GM19239 (cell line): ENCODE results near the gene NBEA.

Source experiments
- DNase-seq: peaks from one replicate; pipeline ENCODE4 v3.0.0; 2011; ENCODE audit warnings: low spot score; ENCODE audit not compliant: insufficient read length
- FAIRE-seq: peaks from 2 replicates; lab custom pipeline; 2011; peaks lifted over from hg19 to GRCh38; lab: Jason Lieb, UNC

NBEA gene

DNA sequence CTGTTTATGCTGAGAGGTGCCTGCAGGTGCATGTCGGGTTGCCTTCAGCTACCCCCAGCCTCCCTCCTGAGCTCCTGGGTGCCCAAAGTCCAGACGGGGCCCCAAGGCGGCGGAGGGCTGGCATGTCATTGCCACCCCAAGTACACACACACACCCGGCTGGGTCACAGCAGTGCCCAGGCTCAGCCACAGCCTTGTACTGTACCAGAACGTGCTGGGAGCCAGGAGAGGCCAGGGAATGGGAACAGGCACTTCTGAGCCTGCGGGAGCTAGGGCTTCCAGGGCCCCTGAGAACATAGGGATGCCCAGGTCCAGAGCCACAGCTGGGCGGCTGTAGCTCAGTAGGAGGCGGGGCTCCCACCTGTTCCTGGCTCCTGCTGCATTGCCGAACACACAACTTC, 585.4 kb downstream of the NBEA start:
- FAIRE-seq (no peak), DNase-seq (no peak)

DNA sequence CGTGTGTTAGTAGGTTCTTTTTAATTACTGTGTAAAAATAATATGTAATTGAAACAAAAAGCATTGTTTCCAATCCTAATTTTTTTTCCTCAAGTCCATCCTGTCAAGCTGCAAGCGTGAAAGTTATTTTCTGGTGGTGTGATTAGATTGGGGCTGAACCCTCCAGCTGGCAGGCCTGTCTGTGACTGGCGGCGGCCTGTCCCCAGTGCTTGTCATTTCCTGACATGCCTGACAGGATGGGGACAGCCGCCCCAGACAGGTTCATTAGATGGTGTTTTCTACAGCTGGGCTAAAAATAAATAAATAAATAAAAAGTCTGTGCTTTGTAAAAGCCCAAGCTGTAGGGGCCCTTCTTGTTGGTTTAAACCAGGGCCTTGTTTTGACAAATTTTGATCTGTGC, 588.1 kb downstream of the NBEA start:
- no peak for DNase-seq
- no peak for FAIRE-seq

DNA sequence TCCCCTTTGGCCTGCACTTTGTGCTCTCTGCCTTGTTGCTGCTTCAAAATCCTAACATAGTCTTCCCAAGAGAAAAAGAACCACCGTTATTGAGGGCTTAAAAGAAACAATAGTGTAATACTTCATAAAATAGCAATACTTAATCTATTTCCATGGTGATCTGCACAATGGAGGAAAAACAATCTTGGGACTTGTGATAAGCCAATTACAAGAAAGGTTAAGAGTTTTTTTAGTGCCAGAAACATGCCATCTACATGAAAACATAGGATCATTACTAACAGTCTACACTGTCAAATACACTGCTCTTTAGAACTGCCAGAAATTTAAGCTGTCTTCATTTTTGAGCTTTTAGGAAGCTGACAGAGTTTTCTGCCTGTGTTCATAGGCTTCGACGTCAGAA, 588.5 kb downstream of the NBEA start:
- FAIRE-seq (no peak), DNase-seq (no peak)

DNA sequence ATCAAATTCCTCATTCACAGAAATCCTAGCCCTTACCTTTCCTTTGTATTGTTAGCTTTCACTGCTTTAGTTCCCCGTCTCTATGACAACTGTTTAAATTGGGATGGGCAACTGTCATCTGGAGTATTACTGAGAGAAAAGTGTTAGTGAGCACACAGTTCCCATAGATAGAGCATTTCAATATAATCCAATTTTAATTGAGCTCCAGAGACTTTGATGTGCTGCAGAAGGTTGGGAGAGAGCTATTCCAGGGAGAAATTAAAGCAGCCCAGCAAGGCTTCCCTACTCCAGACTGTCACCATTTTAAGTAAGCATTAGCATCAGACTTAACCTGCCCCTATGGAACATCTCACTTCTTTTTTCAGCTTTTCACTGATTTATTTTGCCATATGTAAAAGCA, 589.5 kb downstream of the NBEA start:
- FAIRE-seq, result no peak
- DNase-seq, result no peak

- no peak for DNase-seq
- no peak for FAIRE-seq
Observed at GRCh38 chr13:35534343-35534742, 592.3 kb downstream of the NBEA start.

DNA sequence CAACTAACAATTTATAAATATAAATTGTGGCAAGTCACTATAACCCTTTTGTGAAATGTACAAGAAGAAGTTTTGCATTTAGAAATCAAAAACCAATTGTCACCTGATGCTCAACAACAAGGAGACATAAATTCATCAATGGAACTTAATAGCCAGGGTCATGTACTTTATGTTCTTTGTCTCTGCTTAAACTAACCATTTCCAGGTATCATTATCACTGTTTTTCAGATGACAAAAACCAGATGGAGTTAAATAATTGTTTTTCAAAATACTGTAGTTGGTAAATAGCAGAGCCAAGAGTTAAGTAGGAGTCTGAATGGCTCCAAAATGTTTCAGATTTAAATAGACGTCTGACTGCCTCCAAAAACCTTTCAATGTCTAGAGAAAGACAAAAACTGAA, 606.7 kb downstream of the NBEA start:
- FAIRE-seq, result no peak

GRCh38 chr13:35549481-35549880, 607.4 kb downstream of the NBEA start:
- DNase-seq (no peak), FAIRE-seq (no peak)

More for the DNA sequence above, 606.7 kb downstream of the NBEA start:
- no peak for DNase-seq

DNA sequence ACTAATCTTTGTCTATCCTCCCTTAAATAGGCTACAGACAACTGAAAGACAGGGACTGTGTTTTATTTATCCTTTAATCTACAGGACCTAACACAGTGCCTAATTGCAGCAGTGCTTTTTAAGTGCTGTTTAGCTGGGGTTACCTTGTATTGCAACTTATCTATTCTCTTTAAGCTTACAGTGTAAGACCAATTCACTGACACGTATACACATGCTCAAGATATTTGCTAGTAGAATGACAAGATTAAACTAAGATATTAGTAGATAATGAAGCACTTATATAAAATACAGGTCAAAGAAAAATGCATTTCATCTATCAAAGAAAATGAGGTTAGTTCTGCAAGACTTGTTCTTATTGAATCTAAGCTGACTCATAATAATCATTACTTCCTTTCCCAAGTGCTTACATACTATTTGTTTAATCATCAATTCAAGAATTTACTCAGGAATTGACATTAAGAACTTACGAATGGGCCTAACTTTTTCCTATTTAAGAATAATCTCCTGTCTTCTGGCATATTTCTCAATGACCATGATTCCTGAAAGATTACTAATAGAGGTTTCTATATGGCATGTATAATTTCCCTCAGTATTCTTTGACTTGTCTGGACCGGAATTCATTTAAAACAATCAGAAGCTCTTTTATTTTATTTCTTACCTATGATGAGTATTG, 610.2 kb downstream of the NBEA start:
- FAIRE-seq (no peak), DNase-seq (no peak)

DNA sequence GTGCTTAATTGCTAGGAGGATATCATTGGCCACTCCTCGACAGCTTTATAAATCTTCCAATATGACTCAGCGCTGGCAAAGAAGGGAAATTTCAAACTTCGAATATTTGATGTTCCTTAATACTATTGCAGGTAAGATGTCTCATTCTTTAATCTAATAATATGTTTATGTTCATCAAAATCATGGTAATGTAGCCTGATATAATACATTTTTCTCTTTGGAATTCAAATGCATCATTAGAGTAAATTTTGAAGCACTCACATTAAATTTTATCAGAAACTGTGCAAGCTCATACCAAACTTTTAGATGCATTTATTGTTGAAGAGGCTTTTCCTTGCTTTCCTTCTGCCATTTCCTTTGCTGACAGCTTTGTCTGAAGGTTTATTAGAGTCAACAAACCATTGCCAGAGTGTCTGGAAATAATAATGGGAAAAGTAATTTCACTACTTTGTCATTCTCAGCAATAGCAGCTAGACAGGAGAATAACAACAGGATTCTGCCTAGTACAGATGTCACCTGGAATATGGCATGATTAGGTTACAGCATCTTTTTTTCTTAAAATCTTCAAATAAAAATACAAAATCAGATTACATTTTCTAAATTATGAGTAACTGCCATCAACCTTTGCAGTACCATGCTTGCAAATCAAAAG, 613.0 kb downstream of the NBEA start:
- DNase-seq, result no peak
- FAIRE-seq, result no peak

GRCh38 chr13:35557475-35557874, 615.4 kb downstream of the NBEA start:
- no peak for DNase-seq
- FAIRE-seq, result no peak

DNA sequence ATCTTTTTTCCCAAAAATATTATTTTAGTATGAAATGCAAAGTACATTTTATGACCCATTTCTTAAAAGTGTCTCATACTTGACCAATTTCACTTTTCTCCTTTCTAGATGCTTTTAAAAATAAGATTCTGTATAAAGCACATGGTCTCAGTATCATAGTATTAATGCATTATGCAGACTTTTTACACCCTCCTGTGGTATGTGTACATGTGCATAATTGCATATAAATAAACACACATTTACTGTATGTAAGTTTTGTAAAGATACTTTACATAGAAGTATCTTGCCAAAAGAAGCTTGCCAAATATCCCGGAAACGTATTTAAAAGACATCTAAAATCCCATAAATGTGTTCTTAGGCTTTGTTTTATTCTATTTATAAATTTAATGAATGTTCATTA, 619.5 kb downstream of the NBEA start:
- no peak for FAIRE-seq
- no peak for DNase-seq

DNA sequence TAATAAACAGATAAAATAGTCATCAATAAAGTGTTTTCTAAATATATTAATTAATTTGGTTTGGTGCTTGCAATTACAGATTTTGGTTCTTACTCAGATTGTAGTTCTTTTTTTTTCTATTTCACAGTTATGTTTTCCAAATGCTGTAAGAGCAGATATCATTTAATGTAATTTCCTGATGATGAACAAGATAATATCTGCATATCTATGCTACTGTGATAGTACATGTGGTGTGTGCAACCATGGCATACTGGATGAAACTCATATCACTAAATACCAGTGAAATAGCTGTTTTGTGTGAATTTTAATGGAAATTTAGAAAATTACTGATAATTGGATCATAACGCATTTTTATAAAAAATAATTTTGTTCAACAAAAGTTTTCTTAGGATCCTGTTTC, 623.2 kb downstream of the NBEA start:
- no peak for DNase-seq
- no peak for FAIRE-seq

GRCh38 chr13:35566340-35566739, 624.3 kb downstream of the NBEA start:
- no peak for DNase-seq
- FAIRE-seq, result no peak

DNA sequence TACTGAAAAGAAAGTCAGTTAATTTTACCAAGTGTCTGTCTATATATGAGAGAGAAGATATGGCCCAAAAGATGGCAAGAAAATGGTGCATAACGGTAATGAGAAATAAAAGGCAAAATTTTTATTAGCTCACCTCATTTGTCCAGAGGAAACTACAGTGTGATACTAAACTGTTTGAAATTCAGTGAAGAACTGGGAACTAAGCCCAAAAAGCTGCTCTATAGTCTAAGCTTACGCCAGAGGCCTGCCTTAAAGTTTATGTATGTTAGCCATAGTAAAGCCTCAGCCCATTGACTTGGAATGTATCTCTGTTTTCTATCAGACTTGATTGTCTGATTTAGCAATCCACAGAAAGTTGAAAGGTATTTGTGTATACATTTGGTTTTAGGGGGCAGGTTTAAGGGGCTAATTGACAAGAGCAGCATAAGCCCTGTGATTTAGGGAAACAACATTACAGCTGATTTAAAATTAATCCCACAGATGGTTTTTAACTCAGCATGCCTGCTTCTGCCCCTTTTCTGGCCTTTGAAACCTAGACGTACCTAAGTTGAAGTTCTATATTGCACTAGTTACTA, 625.4 kb downstream of the NBEA start:
- DNase-seq (no peak), FAIRE-seq (no peak)

- DNase-seq (no peak), FAIRE-seq (no peak)
Observed at GRCh38 chr13:35573639-35574038, 631.6 kb downstream of the NBEA start.

- no peak for DNase-seq
- no peak for FAIRE-seq
Observed at GRCh38 chr13:35592457-35592856, 650.4 kb downstream of the NBEA start.

DNA sequence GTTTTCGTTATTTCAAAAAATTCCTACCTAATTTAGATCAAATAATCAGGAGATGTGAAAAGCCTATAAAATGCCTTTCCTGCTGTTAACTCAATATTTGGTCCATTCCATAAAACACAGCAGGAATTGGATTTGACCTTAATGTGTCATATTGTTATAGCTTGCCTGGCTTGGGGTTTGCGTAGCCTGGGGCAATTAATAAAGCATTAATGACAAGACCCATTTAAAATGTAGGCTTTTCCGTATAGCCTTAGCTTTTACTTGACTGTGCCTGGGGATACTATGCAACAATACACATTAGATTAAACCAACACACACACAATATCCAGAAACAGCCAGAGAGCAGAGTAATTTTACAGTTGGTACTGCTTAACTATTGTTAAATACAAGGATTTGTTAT, 651.6 kb downstream of the NBEA start:
- no peak for DNase-seq
- no peak for FAIRE-seq

GRCh38 chr13:35594096-35594495, 652.0 kb downstream of the NBEA start:
- no peak for DNase-seq
- FAIRE-seq, result no peak

DNA sequence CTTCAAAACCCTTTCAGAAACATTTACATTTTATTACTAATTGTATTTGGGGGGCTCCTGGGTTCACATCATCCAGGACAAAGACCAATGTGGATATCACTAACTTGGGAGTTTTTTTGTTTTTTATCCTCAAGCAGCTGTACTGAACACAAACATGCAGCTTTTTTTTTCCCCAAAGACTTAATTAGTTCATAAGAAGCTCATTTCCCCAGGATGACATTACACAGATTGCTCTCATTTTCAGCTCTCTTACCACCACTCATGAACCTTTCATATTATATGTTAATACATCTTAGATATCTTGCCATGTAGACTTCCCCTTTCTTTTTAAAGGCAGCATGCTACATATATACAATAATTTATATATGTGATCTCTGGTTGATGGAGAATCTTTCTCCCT, 653.1 kb downstream of the NBEA start:
- DNase-seq, result no peak
- no peak for FAIRE-seq

DNA sequence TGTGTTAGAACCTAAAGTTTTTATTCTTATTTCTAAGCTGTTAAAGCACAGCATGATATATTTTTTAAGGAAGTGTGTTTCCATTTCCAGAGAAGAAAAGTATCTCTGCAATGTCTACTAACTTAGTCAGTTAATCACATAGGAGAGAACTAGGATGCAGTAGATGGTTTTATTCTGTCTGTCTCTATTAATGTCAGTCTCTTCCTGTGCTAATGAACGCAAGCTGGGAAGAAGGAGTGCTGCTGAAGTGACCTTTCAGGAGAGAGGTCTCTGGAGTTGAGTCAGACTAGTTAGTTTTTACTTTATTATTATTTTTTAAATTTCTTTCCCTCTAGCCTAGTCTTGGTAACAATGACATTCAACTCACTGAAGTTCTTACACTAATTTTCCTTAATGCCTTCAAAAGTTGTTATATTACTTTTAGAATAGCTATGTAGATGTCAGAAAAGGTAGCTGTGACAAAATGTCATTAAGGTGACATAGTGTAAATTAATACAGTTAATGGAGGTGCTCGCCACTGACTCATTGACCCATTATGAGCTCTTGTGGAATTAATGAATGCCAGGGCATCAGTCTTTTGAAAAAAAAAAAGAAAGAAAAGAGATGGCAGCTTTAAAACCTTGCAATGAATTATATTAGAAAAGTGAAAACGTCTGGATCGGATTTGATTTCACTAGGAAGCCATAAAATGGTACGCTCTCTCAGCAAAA, 654.4 kb downstream of the NBEA start:
- FAIRE-seq, result no peak
- DNase-seq, result no peak

DNA sequence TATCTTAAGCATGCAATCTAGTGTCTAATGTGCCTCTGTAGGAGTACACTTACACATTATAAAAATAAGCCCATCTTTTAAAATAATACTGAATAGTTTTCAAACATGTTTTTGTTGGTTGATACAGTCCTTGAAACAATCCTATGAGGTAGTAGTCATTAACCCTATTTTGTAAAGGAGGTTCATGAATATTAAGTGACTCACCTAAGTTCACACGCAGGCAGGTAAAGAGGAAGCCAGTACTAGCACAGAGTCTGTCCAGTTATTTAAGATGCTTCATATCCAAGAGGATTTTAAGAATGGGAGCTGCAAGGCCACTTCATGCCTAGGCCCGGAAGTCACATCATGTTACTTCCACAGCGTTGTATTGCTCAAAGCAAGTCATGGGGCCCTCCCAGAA, 655.4 kb downstream of the NBEA start:
- FAIRE-seq, result no peak

More for the DNA sequence above, 655.4 kb downstream of the NBEA start:
- no peak for DNase-seq
